Adrenal gland (tissue), 5 donors: ENCODE data around the gene PJA2.

ENCODE experiments used
- CTCF ChIP-seq, 6 experiments: fragments of 450-650 bp in 4 of 6; fragments of 200-600 bp in 2 of 6; sonication (generic) in 1 of 6; IDR thresholded peaks; 1 replicate in 5 of 6; 2 replicates in 1 of 6; pipeline versions ENCODE4 v1.5.1 to v1.8.0; 2016 to 2021; ENCODE audit warnings: antibody characterized with exemption in 6 of 6, mild to moderate bottlenecking in 2 of 6, moderate library complexity in 1 of 6
- POLR2A ChIP-seq, 2 donors: fragments of 450-650 bp; IDR thresholded peaks; one replicate each; pipeline ENCODE4 v1.6.1; 2017; ENCODE audit warnings: antibody characterized with exemption in 2 of 2, mild to moderate bottlenecking in 2 of 2, moderate library complexity in 1 of 2
- donor health status: DM: no; HTN: no; CAD: no.

GRCh38 chr5:109374625-109375024 lies 35.1 kb downstream of the PJA2 start:
- TF ChIP-seq CTCF (IDR thresholded peaks at IDR 0.05) (no peak), POLR2A (IDR thresholded peaks at IDR 0.05) (no peak)
